Left ventricle myocardium inferior (tissue), 1 donor: ENCODE results near the gene TGM2. TPM values are rescaled to one million over a fixed set of nuclear protein-coding genes. Genes with fewer than 3 reads are reported as not detected.

ENCODE experiments used
- DNase-seq: peaks from one replicate; pipeline ENCODE4 v3.0.0-alpha.2; 2020
- H3K27ac ChIP-seq: fragments of 200-600 bp; replicated peaks from 2 replicates; pipeline ENCODE4 v1.8.0; 2021
- H3K27me3 ChIP-seq: fragments of 200-600 bp; 2 replicates; pipeline ENCODE4 v1.8.0; 2021; ENCODE audit warnings: low read depth
- H3K36me3 ChIP-seq: fragments of 200-600 bp; 2 replicates; pipeline ENCODE4 v1.8.0; 2021
- H3K4me1 ChIP-seq: fragments of 200-600 bp; 2 replicates; pipeline ENCODE4 v1.8.0; 2021
- H3K4me3 ChIP-seq: fragments of 200-600 bp; 2 replicates; pipeline ENCODE4 v1.8.0; 2021; ENCODE audit warnings: mild to moderate bottlenecking, moderate library complexity
- H3K9me3 ChIP-seq: fragments of 200-600 bp; replicated peaks from 2 replicates; pipeline ENCODE4 v1.8.0; 2021
- intact Hi-C: fragments of 100-400 bp; cut with micrococcal nuclease; formaldehyde crosslinking; loops from one replicate; pipeline ENCODE4 v1.11.0; 2022
- total RNA-seq: library from RNA; stranded (reverse); fragmentation: NEBNext Ultra II Directional; extraction: Animal tissue kit (Norgen Biotek cat#: 25700); gene quantifications from one replicate; pipeline ENCODE4 v1.2.1, GENCODE V29; 2021
- TF ChIP-seq, protein P1 (sequence below): fragments of 200-600 bp; IDR thresholded peaks from 2 replicates; pipeline ENCODE4 v1.8.0; 2021; ENCODE audit warnings: antibody characterized with exemption, mild to moderate bottlenecking, borderline replicate concordance
- donor health status: DM: no; HTN: yes; CAD: no; lungs with severe emphysema.

TGM2 gene
- total RNA-seq, 1 donor from 2014 or later: 846 TPM

DNA sequence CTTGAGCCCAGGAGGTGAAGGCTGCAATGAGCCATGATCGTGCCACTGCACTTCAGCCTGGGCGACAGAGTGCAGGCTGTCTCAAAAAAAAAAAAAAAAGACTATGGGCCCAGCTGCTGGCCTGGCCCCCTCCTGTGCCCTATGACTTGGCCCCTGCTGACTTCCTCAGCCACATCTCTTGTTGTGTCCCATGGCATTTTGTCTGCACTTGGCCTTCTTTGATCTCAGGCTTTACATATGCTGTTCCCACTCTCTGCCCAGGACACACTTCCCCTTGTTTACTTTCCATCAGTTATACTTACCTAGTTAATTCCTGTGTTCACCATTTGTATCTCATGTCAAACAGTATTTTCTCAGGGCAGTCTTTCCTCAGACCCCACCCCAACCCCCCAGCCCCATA is 87.0 kb downstream of the TGM2 start:
- TF ChIP-seq, protein P1, sequence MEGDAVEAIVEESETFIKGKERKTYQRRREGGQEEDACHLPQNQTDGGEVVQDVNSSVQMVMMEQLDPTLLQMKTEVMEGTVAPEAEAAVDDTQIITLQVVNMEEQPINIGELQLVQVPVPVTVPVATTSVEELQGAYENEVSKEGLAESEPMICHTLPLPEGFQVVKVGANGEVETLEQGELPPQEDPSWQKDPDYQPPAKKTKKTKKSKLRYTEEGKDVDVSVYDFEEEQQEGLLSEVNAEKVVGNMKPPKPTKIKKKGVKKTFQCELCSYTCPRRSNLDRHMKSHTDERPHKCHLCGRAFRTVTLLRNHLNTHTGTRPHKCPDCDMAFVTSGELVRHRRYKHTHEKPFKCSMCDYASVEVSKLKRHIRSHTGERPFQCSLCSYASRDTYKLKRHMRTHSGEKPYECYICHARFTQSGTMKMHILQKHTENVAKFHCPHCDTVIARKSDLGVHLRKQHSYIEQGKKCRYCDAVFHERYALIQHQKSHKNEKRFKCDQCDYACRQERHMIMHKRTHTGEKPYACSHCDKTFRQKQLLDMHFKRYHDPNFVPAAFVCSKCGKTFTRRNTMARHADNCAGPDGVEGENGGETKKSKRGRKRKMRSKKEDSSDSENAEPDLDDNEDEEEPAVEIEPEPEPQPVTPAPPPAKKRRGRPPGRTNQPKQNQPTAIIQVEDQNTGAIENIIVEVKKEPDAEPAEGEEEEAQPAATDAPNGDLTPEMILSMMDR: no peak
- Histone ChIP-seq H3K36me3 (peaks cover 29% of the 10 kb centered on the region), H3K4me1 (peaks cover 53% of the 10 kb centered on the region), H3K4me3 (no peak overlapping the region), H3K27me3 (no peaks in the 10 kb centered on the region), H3K9me3 (no peaks in the 10 kb centered on the region), H3K27ac (peak overlapping the region; percentile 91)
- intact Hi-C loops: no loop called here
- no peak for DNase-seq

Other genes with a start within 250 kb of the TGM2 start
- 12.1 TPM for gene TTI1, start 131.8 kb downstream of the TGM2 start, total RNA-seq
- gene RPRD1B, start 131.5 kb downstream of the TGM2 start, total RNA-seq: 58.9 TPM
- gene KIAA1755, start 95.5 kb upstream of the TGM2 start, total RNA-seq: 7.1 TPM
- gene BPI, start 138.9 kb upstream of the TGM2 start, total RNA-seq: not detected
- gene LBP, start 181.2 kb upstream of the TGM2 start, total RNA-seq: 0.19 TPM